ENCODE measurements around the gene COLEC11. TPM values are rescaled to one million over a fixed set of nuclear protein-coding genes. Genes with fewer than 3 reads are reported as not detected.

Gene COLEC11
- total RNA-seq, 2 experiments from 2014 or later = 1.7 TPM; not detected in 1

DNA sequence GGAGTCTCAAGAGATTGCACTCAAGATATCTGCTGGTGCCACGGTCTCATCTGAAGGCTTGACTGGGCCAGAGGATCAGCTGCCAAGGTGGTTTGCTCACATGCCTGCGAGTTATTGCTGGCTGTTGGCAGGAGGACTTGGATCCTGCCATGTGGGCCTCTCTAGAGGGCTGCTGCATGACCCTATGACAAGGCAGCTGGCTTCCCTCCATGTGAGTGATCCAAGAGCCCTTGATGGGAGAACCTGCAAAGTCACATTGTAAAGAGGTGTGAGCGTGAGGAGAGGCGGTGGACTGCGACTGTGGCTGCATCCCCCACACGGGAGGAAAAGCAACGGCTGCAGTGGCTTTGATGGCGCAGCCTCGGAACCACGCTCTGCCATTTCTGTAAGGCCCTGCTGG is 59.1 kb downstream of the COLEC11 start:
- Histone ChIP-seq H2AFZ (ENCODE audit: low read length) (no peak overlapping the region), H3K4me1 (ENCODE audit: insufficient read depth, low read length, poor library complexity, severe bottlenecking) (peaks cover 27% of the 10 kb centered on the region), H4K20me1 (ENCODE audit: insufficient read depth, low read length) (no peaks in the 10 kb centered on the region), H3K9me3 (ENCODE audit: low read length) (no peaks in the 10 kb centered on the region), H3K4me2 (ENCODE audit: low read length) (no peak overlapping the region), H3K9me2 (ENCODE audit: insufficient read depth, low read length) (no peaks in the 10 kb centered on the region), H3K27ac (ENCODE audit: low read depth, low read length, poor library complexity, severe bottlenecking) (no peak overlapping the region), H3K79me2 (ENCODE audit: insufficient read depth, low read depth, low read length) (no peaks in the 10 kb centered on the region), H3K4me3 (ENCODE audit: low read depth, low read length, poor library complexity, severe bottlenecking) (no peak overlapping the region), H3K36me3 (ENCODE audit: insufficient read depth, low read length) (no peaks in the 10 kb centered on the region)
- BruUV-seq (replicated peaks) = no TSS peak
- ChIA-PET CTCF (ENCODE audit: unreplicated experiment) (no interaction called here), POLR2A (interaction anchor here (0.5 to 2.7 kb wide), 2 partner anchors 7 to 818 kb away, joined by 3 to 21 read pairs; no protein-coding TSS in a partner anchor)
- TF ChIP-seq EZH2phosphoT487 (IDR thresholded peaks at IDR 0.05; ENCODE audit: borderline replicate concordance, low read depth, low read length) (no peak), CTCF (conservative IDR thresholded peaks at IDR 0.05; ENCODE audit: low read length) (no peak)
- DNase-seq (ENCODE audit: low spot score) = no peak
- intact Hi-C loops (cut with micrococcal nuclease; ENCODE audit: unreplicated experiment) = loop anchor here (5.0 kb wide), 1 partner anchor 117 kb away; no protein-coding TSS in a partner anchor

- H3K36me3 ChIP-seq (ENCODE audit: insufficient read depth, low read length) = no peaks in the 10 kb centered on the region
- no peaks in the 10 kb centered on the region for H4K20me1 ChIP-seq (ENCODE audit: insufficient read depth, low read length)
- H3K27ac ChIP-seq (ENCODE audit: low read depth, low read length, poor library complexity, severe bottlenecking) = no peak overlapping the region
- BruUV-seq (replicated peaks) = no TSS peak
- no peaks in the 10 kb centered on the region for H3K9me3 ChIP-seq (ENCODE audit: low read length)
- H3K79me2 ChIP-seq (ENCODE audit: insufficient read depth, low read depth, low read length) = no peaks in the 10 kb centered on the region
- TF ChIP-seq EZH2phosphoT487 (IDR thresholded peaks at IDR 0.05; ENCODE audit: borderline replicate concordance, low read depth, low read length) (no peak), CTCF (conservative IDR thresholded peaks at IDR 0.05; ENCODE audit: low read length) (no peak)
- no peak for DNase-seq (ENCODE audit: low spot score)
- ChIA-PET POLR2A (interaction anchor here (0.5 kb wide), 1 partner anchor 818 kb away, joined by 3 read pairs; no protein-coding TSS in a partner anchor), CTCF (ENCODE audit: unreplicated experiment) (no interaction called here)
- H3K4me1 ChIP-seq (ENCODE audit: insufficient read depth, low read length, poor library complexity, severe bottlenecking) = peaks cover 27% of the 10 kb centered on the region
- H3K9me2 ChIP-seq (ENCODE audit: insufficient read depth, low read length) = no peaks in the 10 kb centered on the region
- no peak overlapping the region for H3K4me2 ChIP-seq (ENCODE audit: low read length)
- no peak overlapping the region for H2AFZ ChIP-seq (ENCODE audit: low read length)
- H3K4me3 ChIP-seq (ENCODE audit: low read depth, low read length, poor library complexity, severe bottlenecking) = no peak overlapping the region
- intact Hi-C loops (cut with micrococcal nuclease; ENCODE audit: unreplicated experiment) = loop anchor here (5.0 kb wide), 1 partner anchor 117 kb away; no protein-coding TSS in a partner anchor
Measured at GRCh38 chr2:3654531-3655225, 59.8 kb downstream of the COLEC11 start.

Data from OCI-LY7 (cell line).